Glutamatergic neuron (in vitro differentiated cells): ENCODE results near the gene HENMT1. TPM values are rescaled to one million over a fixed set of nuclear protein-coding genes. Genes with fewer than 3 reads are reported as not detected.
"Not testable (repeated sequence)": the region's sequence is repeated elsewhere in the genome, so short reads cannot be mapped to it uniquely, and the experiment has no call there.

Experiments
- DNase-seq: peaks from one replicate; pipeline ENCODE4 v3.0.0; 2022
- H3K27ac Mint-ChIP-seq: one replicate; pipeline ENCODE4 v1.8.0; 2020; ENCODE audit warnings: mild to moderate bottlenecking, mixed read lengths, inconsistent platforms; ENCODE audit not compliant: unreplicated experiment
- H3K27me3 Mint-ChIP-seq: one replicate; pipeline ENCODE4 v1.8.0; 2020; ENCODE audit warnings: mild to moderate bottlenecking, moderate library complexity, mixed read lengths, inconsistent platforms; ENCODE audit not compliant: unreplicated experiment
- H3K36me3 Mint-ChIP-seq: one replicate; pipeline ENCODE4 v1.8.0; 2020; ENCODE audit warnings: mild to moderate bottlenecking, mixed read lengths, inconsistent platforms; ENCODE audit not compliant: unreplicated experiment
- H3K4me1 Mint-ChIP-seq: one replicate; pipeline ENCODE4 v1.8.0; 2020; ENCODE audit warnings: mild to moderate bottlenecking, low read depth, mixed read lengths, inconsistent platforms; ENCODE audit not compliant: unreplicated experiment
- H3K4me3 Mint-ChIP-seq: one replicate; pipeline ENCODE4 v1.8.0; 2020; ENCODE audit warnings: mild to moderate bottlenecking, mixed read lengths, inconsistent platforms; ENCODE audit not compliant: unreplicated experiment
- H3K9me3 Mint-ChIP-seq: one replicate; pipeline ENCODE4 v1.8.0; 2020; ENCODE audit warnings: mild to moderate bottlenecking, moderate library complexity, mixed read lengths, inconsistent platforms; ENCODE audit not compliant: unreplicated experiment
- CTCF ChIP-seq: fragments of 200-600 bp; sonication (generic); IDR thresholded peaks from one replicate; pipeline ENCODE4 v1.5.0; 2021; ENCODE audit not compliant: partially characterized antibody, unreplicated experiment
- total RNA-seq: library from RNA; stranded (reverse); fragmentation: NEBNext Ultra II Directional; extraction: Animal tissue kit (Norgen Biotek cat#: 25700); gene quantifications from one replicate; pipeline ENCODE4 v1.2.1, GENCODE V29; 2021; ENCODE audit not compliant: unreplicated experiment

The HENMT1 gene
- total RNA-seq, 1 donor from 2014 or later: 15.9 TPM

- Mint-ChIP-seq H3K4me1 (peaks cover 10% of the 10 kb centered on the region), H3K4me3 (no peak overlapping the region), H3K27me3 (peaks cover 2% of the 10 kb centered on the region), H3K9me3 (peaks cover 6% of the 10 kb centered on the region), H3K36me3 (no peaks in the 10 kb centered on the region), H3K27ac (peak overlapping the region; percentile 60)
- no peak for DNase-seq
- peak; percentile 44 for TF ChIP-seq CTCF
Measured at GRCh38 chr1:108643492-108644335, 17.2 kb downstream of the HENMT1 start.

- H3K4me1 Mint-ChIP-seq, H3K27ac Mint-ChIP-seq, H3K4me3 Mint-ChIP-seq, H3K27me3 Mint-ChIP-seq, H3K9me3 Mint-ChIP-seq, H3K36me3 Mint-ChIP-seq, DNase-seq: not testable (repeated sequence)
Measured at GRCh38 chr1:108640863-108641262, 20.0 kb downstream of the HENMT1 start.

DNA sequence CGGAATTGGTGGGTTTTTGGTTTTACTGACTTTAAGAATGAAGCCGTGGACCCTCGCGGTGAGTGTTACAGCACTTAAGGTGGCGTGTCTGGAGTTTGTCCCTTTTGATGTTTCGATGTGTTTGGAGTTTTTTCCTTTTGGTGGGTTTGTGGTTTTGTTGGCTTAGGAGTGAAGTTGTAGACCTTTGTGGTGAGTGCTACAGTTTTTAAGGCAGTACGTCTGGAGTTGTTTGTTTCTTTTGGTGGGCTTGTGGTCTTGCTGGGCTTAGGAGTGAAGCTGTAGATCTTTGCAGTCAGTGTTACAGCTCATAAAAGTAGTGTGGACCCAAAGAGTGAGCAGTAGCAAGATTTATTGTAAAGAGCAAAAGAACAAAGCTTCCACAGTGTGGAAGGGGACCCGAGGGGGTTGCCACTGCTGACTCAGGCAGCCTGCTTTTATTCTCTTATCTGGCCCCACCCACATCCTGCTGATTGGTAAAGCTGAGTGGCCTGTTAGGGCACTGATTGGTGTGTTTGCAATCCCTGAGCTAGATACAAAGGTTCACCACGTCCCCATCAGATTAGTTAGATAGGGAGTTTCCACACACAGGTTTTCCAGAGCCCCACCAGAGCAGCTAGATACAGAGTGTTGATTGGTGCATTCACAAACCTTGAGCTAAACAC is 20.9 kb downstream of the HENMT1 start:
- TF ChIP-seq CTCF: no peak
- Mint-ChIP-seq H3K36me3 (no peaks in the 10 kb centered on the region), H3K4me1 (peaks cover 8% of the 10 kb centered on the region), H3K27me3 (peaks cover 2% of the 10 kb centered on the region), H3K27ac (peak overlapping the region; percentile 52), H3K4me3 (no peak overlapping the region), H3K9me3 (peaks cover 6% of the 10 kb centered on the region)
- no peak for DNase-seq

DNA sequence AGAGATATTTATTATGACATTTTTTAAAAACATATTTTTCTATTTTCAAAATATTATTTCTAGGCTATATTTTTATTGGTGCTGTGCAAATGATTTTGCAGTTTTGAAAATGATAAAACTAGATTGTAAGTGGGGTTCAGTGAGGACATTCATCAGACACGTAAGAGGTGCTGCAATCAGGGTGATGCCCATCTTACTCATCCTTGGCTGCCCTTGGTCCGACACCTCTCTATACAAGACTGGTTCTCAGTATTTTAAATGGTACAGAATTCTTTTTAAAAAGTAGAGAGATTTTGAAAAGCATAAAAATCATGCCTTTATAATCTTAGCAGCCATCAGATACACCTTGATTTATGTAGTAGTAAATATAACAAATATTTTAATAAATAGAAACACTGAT is 24.0 kb downstream of the HENMT1 start:
- TF ChIP-seq CTCF: no peak
- Mint-ChIP-seq H3K4me3 (no peak overlapping the region), H3K4me1 (no peaks in the 10 kb centered on the region), H3K9me3 (peaks cover 10% of the 10 kb centered on the region), H3K36me3 (no peaks in the 10 kb centered on the region), H3K27ac (no peak overlapping the region), H3K27me3 (peaks cover 4% of the 10 kb centered on the region)
- no peak for DNase-seq

GRCh38 chr1:108634521-108634920 is 26.4 kb downstream of the HENMT1 start:
- H3K4me1 Mint-ChIP-seq: no peaks in the 10 kb centered on the region
- H3K4me3 Mint-ChIP-seq: no peak overlapping the region
- no peak for TF ChIP-seq CTCF
- H3K27me3 Mint-ChIP-seq: peaks cover 4% of the 10 kb centered on the region
- peaks cover 6% of the 10 kb centered on the region for H3K9me3 Mint-ChIP-seq
- no peak overlapping the region for H3K27ac Mint-ChIP-seq
- DNase-seq: no peak
- no peaks in the 10 kb centered on the region for H3K36me3 Mint-ChIP-seq
